ENCODE data around the gene WDR43. TPM values are rescaled to one million over a fixed set of nuclear protein-coding genes. Genes with fewer than 3 reads are reported as not detected.

The WDR43 gene
- total RNA-seq, 1 donor from 2014 or later, result 21.0 TPM

- no peak for TF ChIP-seq CTCF (IDR thresholded peaks at IDR 0.05; ENCODE audit: borderline replicate concordance)
- Histone ChIP-seq H3K9me3 (replicated peaks) (no peaks in the 10 kb centered on the region), H3K4me3 (no peak overlapping the region), H3K36me3 (peaks cover 86% of the 10 kb centered on the region), H3K27me3 (ENCODE audit: low read depth) (no peaks in the 10 kb centered on the region), H3K4me1 (no peaks in the 10 kb centered on the region), H3K27ac (replicated peaks) (no peak overlapping the region)
- intact Hi-C loops (cut with micrococcal nuclease), result no loop called here
- DNase-seq, result no peak
Measured at GRCh38 chr2:28909655-28910353, 15.3 kb downstream of the WDR43 start.

- H3K36me3 ChIP-seq, result peaks cover 73% of the 10 kb centered on the region
- no peaks in the 10 kb centered on the region for H3K4me1 ChIP-seq
- TF ChIP-seq CTCF (IDR thresholded peaks at IDR 0.05; ENCODE audit: borderline replicate concordance), result no peak
- intact Hi-C loops (cut with micrococcal nuclease), result no loop called here
- H3K4me3 ChIP-seq, result no peak overlapping the region
- H3K27me3 ChIP-seq (ENCODE audit: low read depth), result no peaks in the 10 kb centered on the region
- no peak for DNase-seq
- H3K27ac ChIP-seq (replicated peaks), result no peak overlapping the region
- H3K9me3 ChIP-seq (replicated peaks), result no peaks in the 10 kb centered on the region
Measured at GRCh38 chr2:28915939-28916338, 21.5 kb downstream of the WDR43 start.

DNA sequence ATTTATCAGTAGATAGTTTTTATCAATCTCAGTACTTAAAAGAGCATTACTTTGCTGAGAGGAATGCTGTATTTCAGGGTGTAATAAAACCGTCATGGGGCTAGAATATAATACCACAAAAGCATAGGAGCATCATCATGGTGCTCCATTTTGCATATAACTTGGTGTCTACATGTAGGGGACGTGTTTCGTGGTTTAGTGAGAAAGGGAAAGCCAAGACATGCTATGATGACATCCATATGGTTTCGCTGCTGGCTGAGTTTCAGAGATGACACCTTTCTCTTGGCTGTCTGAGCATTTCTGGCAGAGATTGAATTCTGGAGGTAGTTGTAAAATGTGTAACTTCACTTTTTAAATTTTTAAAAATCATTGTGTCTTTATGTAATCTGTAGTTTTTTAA lies 32.4 kb downstream of the WDR43 start:
- H3K36me3 ChIP-seq, result peaks cover 86% of the 10 kb centered on the region
- no peaks in the 10 kb centered on the region for H3K9me3 ChIP-seq (replicated peaks)
- no peak for DNase-seq
- intact Hi-C loops (cut with micrococcal nuclease), result no loop called here
- H3K27ac ChIP-seq (replicated peaks), result no peak overlapping the region
- H3K4me1 ChIP-seq, result no peaks in the 10 kb centered on the region
- no peak overlapping the region for H3K4me3 ChIP-seq
- no peaks in the 10 kb centered on the region for H3K27me3 ChIP-seq (ENCODE audit: low read depth)
- no peak for TF ChIP-seq CTCF (IDR thresholded peaks at IDR 0.05; ENCODE audit: borderline replicate concordance)

DNA sequence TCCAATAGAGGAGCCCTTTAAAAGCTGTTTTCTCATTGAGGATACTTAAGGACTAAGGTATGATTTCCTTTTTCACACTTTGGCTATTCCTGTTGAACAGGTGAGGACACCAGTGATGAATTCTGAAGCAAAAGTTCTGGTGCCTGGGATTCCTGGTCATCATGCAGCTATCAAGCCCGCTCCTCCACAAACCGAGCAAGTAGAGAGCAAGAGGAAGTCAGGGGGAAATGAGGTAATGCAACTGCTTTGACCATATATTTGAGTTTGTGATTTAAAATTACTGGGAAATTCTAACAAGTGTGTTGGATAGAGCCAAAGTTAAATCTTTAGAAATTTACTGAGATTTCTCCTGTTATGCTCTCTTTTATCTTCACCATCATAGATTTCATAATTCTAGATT lies 33.0 kb downstream of the WDR43 start:
- no peaks in the 10 kb centered on the region for H3K9me3 ChIP-seq (replicated peaks)

DNA sequence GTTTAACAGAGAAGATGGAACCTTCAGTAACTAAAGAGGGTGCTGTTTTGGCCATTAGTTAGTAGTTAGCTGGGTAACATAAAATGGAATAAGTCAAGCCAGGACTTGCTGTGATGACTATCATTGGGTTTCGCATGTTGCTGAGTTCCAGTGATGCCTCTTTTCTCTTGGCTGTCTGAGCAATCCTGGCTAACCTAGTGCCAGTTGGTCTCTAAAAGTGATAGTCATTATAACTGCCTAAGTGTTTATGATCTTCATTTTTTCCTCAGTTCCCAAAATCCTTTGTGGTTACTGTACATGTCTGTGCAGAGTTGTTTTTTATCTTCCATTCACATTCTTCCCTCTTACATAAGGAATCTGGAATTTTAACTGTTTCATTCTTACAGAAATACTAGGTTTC lies 33.4 kb downstream of the WDR43 start:
- Histone ChIP-seq H3K27ac (replicated peaks) (no peak overlapping the region), H3K36me3 (peaks cover 86% of the 10 kb centered on the region), H3K9me3 (replicated peaks) (no peaks in the 10 kb centered on the region), H3K4me1 (no peaks in the 10 kb centered on the region), H3K4me3 (no peak overlapping the region), H3K27me3 (ENCODE audit: low read depth) (no peaks in the 10 kb centered on the region)
- no peak for DNase-seq
- TF ChIP-seq CTCF (IDR thresholded peaks at IDR 0.05; ENCODE audit: borderline replicate concordance), result no peak
- intact Hi-C loops (cut with micrococcal nuclease), result no loop called here

More for the DNA sequence above, 33.0 kb downstream of the WDR43 start:
- Histone ChIP-seq H3K4me1 (no peaks in the 10 kb centered on the region), H3K27me3 (ENCODE audit: low read depth) (no peaks in the 10 kb centered on the region), H3K27ac (replicated peaks) (no peak overlapping the region), H3K36me3 (peaks cover 89% of the 10 kb centered on the region), H3K4me3 (no peak overlapping the region)
- intact Hi-C loops (cut with micrococcal nuclease), result no loop called here
- no peak for TF ChIP-seq CTCF (IDR thresholded peaks at IDR 0.05; ENCODE audit: borderline replicate concordance)
- no peak for DNase-seq
